NCI-H1694 treated with DMSO at 0.1 percent for 48 hours (cell line): ENCODE measurements around the gene CDK15.

Experiments
- DNase-seq: peaks from one replicate; lab custom pipeline; 2025; lab: John Stamatoyannopoulos, UW

Gene CDK15

DNA sequence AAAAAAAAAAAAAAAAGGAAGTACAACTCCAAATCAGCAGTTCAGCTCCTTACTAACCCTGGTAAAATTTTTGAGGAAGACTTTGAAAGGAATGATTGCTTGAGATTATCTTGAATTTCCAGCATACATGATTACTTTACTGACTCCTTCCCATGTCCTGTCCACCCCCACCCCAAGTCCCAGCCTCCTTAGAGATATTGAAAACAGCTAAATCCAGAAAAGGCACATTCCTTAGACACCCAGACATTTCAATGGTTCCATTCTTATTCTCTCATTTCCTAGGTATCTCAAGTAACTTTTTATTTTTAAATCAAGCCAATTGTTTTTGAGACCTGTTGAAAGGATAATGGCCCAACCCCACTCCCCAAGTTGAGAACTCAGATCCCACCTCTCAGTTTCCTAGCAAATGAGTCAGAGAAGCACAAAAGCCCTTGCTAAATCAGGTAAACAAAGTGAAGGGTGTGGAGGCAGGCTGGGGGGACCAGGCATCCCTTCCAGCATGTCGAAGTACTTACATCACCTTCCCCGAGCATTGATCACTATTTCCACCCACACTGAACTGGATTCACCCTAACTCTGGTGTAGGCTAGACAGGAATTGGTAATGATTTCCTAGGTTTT is 131.9 kb downstream of the CDK15 start:
- no peak for DNase-seq

GRCh38 chr2:201938781-201939180 is 132.4 kb downstream of the CDK15 start:
- DNase-seq, result no peak

DNA sequence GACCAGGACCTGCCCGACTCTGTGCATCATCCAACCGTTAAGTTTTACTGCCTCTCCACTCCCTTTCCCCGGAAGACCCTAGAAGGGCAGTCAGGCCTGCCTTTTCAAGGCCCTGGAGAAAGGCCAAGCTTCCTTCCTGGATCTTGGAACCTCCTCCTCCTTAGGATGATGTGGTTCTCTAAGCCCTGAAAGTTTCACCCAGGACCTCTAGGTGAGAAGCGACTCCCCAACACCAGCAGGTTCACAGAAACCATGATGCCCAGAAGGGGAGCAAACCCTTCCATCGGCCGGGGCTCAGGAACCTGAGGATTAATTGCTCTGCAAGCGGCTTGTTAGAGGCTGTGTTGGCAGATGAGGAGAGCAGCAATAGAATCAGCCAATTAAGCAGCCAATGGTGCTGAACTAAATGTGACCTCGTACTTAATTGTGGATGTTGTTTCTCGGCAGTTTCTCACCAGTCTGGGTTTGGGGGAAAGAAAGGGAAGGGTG is 133.2 kb downstream of the CDK15 start:
- peak; percentile 84 for DNase-seq

- DNase-seq, result no peak
Measured at GRCh38 chr2:201942531-201942930, 136.2 kb downstream of the CDK15 start.
